Measurements from ENCODE around the gene CDC16. TPM values are rescaled to one million over a fixed set of nuclear protein-coding genes. Genes with fewer than 3 reads are reported as not detected.

The CDC16 gene
- total RNA-seq, 4 donors from 2014 or later: 45.7 to 66.4 (median 55.0) TPM

GRCh38 chr13:114213980-114214379, 20.7 kb upstream of the CDC16 start:
- DNase-seq (ENCODE audit: low spot score) (no peak), ATAC-seq (ENCODE audit: low FRiP score) (no peak)
- TF ChIP-seq CTCF (IDR thresholded peaks at IDR 0.05): no peak

GRCh38 chr13:114219392-114219791, 15.3 kb upstream of the CDC16 start:
- ATAC-seq (ENCODE audit: low FRiP score): no peak
- DNase-seq (ENCODE audit: low spot score): no peak
- TF ChIP-seq CTCF (IDR thresholded peaks at IDR 0.05): no peak

GRCh38 chr13:114222461-114222968, 12.2 kb upstream of the CDC16 start:
- no peak for ATAC-seq (ENCODE audit: low FRiP score)
- no peak for DNase-seq (ENCODE audit: low spot score)
- no peak for TF ChIP-seq CTCF (IDR thresholded peaks at IDR 0.05)

- DNase-seq (ENCODE audit: low spot score): no peak
- ATAC-seq (ENCODE audit: low FRiP score): no peak
- TF ChIP-seq CTCF (IDR thresholded peaks at IDR 0.05): no peak
These were observed 10.5 kb upstream of the CDC16 start for GRCh38 chr13:114224201-114224600.

GRCh38 chr13:114225610-114226009, 9.1 kb upstream of the CDC16 start:
- TF ChIP-seq CTCF (IDR thresholded peaks at IDR 0.05): no peak
- DNase-seq (ENCODE audit: low spot score) (no peak), ATAC-seq (ENCODE audit: low FRiP score) (no peak)

GRCh38 chr13:114226088-114226487, 8.6 kb upstream of the CDC16 start:
- no peak for DNase-seq (ENCODE audit: low spot score)
- ATAC-seq (ENCODE audit: low FRiP score): no peak
- TF ChIP-seq CTCF (IDR thresholded peaks at IDR 0.05): no peak

- ATAC-seq (ENCODE audit: low FRiP score) (peak; percentile 82), DNase-seq (ENCODE audit: low spot score) (peak; percentile 94)
- TF ChIP-seq CTCF (IDR thresholded peaks at IDR 0.05): peak in 2 of 3 donors; percentile 76 to 92
These were observed 7.9 kb upstream of the CDC16 start for GRCh38 chr13:114226699-114227323.

Data from omental fat pad (tissue), 4 donors.